Choroid plexus epithelial cell (primary cell): ENCODE results near the gene PIP5K1B.

Experiments
- DNase-seq: peaks from one replicate; pipeline ENCODE4 v3.0.0-alpha.2; 2010; ENCODE audit warnings: low read depth
- H3K4me3 ChIP-seq: 2 replicates; pipeline ENCODE4 v1.5.1; 2011; ENCODE audit warnings: low read depth, mild to moderate bottlenecking, control low read depth, low read length, moderate library complexity
- CTCF ChIP-seq: conservative IDR thresholded peaks from 2 replicates; pipeline ENCODE4 v1.5.1; 2011; ENCODE audit warnings: low read depth, mild to moderate bottlenecking, control low read depth, inconsistent platforms, low read length, moderate library complexity

The PIP5K1B gene

GRCh38 chr9:68706363-68707201 is 1.5 kb downstream of the PIP5K1B start:
- DNase-seq = no peak
- TF ChIP-seq CTCF = no peak

GRCh38 chr9:68707801-68708488 is 2.9 kb downstream of the PIP5K1B start:
- H3K4me3 ChIP-seq = no peak overlapping the region
- TF ChIP-seq CTCF = no peak
- DNase-seq = no peak

More at GRCh38 chr9:68706363-68707201, 1.5 kb downstream of the PIP5K1B start:
- H3K4me3 ChIP-seq = no peak overlapping the region

DNA sequence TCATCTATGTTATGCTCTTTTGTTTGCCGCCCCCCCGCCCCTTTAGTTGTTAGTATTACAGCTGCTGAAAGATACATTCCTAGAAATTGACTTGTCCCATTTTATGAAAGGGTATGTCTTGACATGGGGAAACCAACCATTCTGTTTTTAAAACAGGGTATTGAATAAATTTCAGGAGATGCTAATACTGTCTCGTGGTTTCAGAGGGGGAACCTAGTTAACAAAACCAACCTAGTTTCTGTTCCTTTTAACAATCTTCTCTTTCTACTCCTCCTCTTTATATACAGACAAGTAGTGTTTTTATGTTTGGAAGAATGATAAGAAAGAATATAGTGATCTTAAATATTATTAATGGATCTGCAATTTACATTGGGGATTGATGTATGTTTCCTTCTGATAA is 3.5 kb downstream of the PIP5K1B start:
- H3K4me3 ChIP-seq = no peak overlapping the region
- DNase-seq = no peak
- no peak for TF ChIP-seq CTCF

GRCh38 chr9:68709291-68710110 is 4.5 kb downstream of the PIP5K1B start:
- no peak overlapping the region for H3K4me3 ChIP-seq
- TF ChIP-seq CTCF = no peak
- no peak for DNase-seq

GRCh38 chr9:68710111-68710471 is 5.1 kb downstream of the PIP5K1B start:
- TF ChIP-seq CTCF = no peak
- H3K4me3 ChIP-seq = no peak overlapping the region
- no peak for DNase-seq

DNA sequence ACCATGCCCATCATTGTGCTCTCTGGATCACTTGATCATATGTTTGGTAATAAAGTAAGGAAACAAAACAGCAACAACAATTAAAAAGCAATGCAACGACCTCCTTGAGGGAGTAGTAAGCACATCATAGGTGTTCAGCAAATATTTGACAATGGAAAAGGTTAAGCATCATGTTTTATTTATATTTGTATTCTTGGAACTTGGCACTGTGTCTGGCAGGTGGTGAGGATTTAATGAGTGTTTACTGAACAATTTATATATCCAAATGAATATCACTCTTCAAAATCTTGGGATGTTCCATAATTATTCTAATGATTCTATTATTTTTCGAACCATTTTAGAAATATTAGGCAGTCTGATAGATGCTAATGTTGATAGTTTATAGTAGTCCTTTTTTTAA is 6.2 kb downstream of the PIP5K1B start:
- TF ChIP-seq CTCF = no peak
- no peak overlapping the region for H3K4me3 ChIP-seq
- DNase-seq = no peak
